Kidney (tissue), 14 donors: ENCODE results near the gene ZNF227. TPM values are rescaled to one million over a fixed set of nuclear protein-coding genes. Genes with fewer than 3 reads are reported as not detected.

Experiments used
- DNase-seq, 5 donors: peaks; one replicate each; pipeline ENCODE4 v3.0.0-alpha.2; 2013 to 2020
- FAIRE-seq: peaks from 2 replicates; lab custom pipeline; 2012; peaks lifted over from hg19 to GRCh38; lab: Jason Lieb, UNC
- H3K27ac ChIP-seq, 2 donors: one replicate each; pipeline ENCODE4 v1.7.0; 2013; ENCODE audit warnings: low read depth in 2 of 2, low read length in 2 of 2, inconsistent platforms in 1 of 2
- H3K27me3 ChIP-seq: one replicate; pipeline ENCODE4 v1.7.1; 2013; ENCODE audit warnings: low read length, inconsistent platforms; ENCODE audit not compliant: control insufficient read depth, insufficient read depth
- H3K36me3 ChIP-seq, 3 donors: one replicate each; pipeline versions ENCODE4 v1.7.0 to v1.7.1; 2013; ENCODE audit warnings: low read length in 3 of 3, control low read depth in 1 of 3, inconsistent platforms in 1 of 3; ENCODE audit not compliant: insufficient read depth in 3 of 3, control insufficient read depth in 2 of 3
- H3K4me1 ChIP-seq, 3 donors: one replicate each; pipeline versions ENCODE4 v1.7.0 to v1.7.1; 2013; ENCODE audit warnings: low read length in 3 of 3, inconsistent platforms in 1 of 3, low read depth in 1 of 3; ENCODE audit not compliant: control insufficient read depth in 2 of 3, insufficient read depth in 2 of 3
- H3K4me3 ChIP-seq, 3 donors: one replicate each; pipeline versions ENCODE4 v1.7.0 to v1.8.1; 2013; ENCODE audit warnings: low read length in 3 of 3, control low read depth in 1 of 3, inconsistent platforms in 1 of 3
- H3K9ac ChIP-seq, 3 donors: one replicate each; pipeline versions ENCODE4 v1.7.0 to v1.7.1; 2013; ENCODE audit warnings: low read length in 3 of 3, control low read depth in 1 of 3, inconsistent platforms in 1 of 3
- H3K9me3 ChIP-seq, 3 donors: one replicate each; pipeline versions ENCODE4 v1.7.0 to v1.7.1; 2013; ENCODE audit warnings: low read length in 3 of 3, control low read depth in 1 of 3, inconsistent platforms in 1 of 3; ENCODE audit not compliant: control insufficient read depth in 2 of 3, insufficient read depth in 1 of 3
- CTCF ChIP-seq: IDR thresholded peaks from 3 replicates; pipeline ENCODE4 v1.5.1; 2012; ENCODE audit warnings: mild to moderate bottlenecking, moderate library complexity, borderline replicate concordance; ENCODE audit not compliant: insufficient read depth; ENCODE audit errors: extremely low read depth
- intact Hi-C: fragments of 100-400 bp; cut with DNase I; formaldehyde crosslinking; loops from one replicate; pipeline ENCODE4 v1.11.1; 2022
- polyA plus RNA-seq: library from polyadenylated mRNA; stranded (reverse); fragments of 350-450 nt; fragmentation: Illumina TruSeq; extraction: RNeasy Lipid Tissue Mini Kit (QIAGEN cat#74804); gene quantifications from one replicate; pipeline ENCODE4 v1.2.3, GENCODE V29; 2014; ENCODE audit warnings: low read depth, low replicate concordance; ENCODE audit not compliant: insufficient read depth
- total RNA-seq: library from RNA; stranded (reverse); fragmentation: NEBNext Ultra II Directional; extraction: Animal tissue kit (Norgen Biotek cat#: 25700); gene quantifications from one replicate; pipeline ENCODE4 v1.2.1, GENCODE V29; 2021
- donor health status: control.
- donor health status: control.
- donor health status: control.
- donor health status: control.
- donor health status: control.
- donor health status: DM: yes; HTN: yes; CAD: no.
- donor health status: Normal renal cell carcinoma (clear cell type).

Gene ZNF227
- total and polyA plus RNA-seq, 2 donors from 2014 or later: 5.0 to 22.3 TPM

- Histone ChIP-seq H3K27me3 (no peaks in the 10 kb centered on the region), H3K4me3 (no peak overlapping the region), H3K27ac (no peak overlapping the region), H3K4me1 (no peaks in the 10 kb centered on the region), H3K9ac (no peak overlapping the region), H3K9me3 (peaks cover 0 to 71% (median 12%) of the 10 kb centered on the region in 3 donors), H3K36me3 (no peaks in the 10 kb centered on the region)
- intact Hi-C loops: no loop called here
- no peak for TF ChIP-seq CTCF
- FAIRE-seq (no peak), DNase-seq (no peak)
Observed at GRCh38 chr19:44254496-44254895, 42.2 kb downstream of the ZNF227 start.

DNA sequence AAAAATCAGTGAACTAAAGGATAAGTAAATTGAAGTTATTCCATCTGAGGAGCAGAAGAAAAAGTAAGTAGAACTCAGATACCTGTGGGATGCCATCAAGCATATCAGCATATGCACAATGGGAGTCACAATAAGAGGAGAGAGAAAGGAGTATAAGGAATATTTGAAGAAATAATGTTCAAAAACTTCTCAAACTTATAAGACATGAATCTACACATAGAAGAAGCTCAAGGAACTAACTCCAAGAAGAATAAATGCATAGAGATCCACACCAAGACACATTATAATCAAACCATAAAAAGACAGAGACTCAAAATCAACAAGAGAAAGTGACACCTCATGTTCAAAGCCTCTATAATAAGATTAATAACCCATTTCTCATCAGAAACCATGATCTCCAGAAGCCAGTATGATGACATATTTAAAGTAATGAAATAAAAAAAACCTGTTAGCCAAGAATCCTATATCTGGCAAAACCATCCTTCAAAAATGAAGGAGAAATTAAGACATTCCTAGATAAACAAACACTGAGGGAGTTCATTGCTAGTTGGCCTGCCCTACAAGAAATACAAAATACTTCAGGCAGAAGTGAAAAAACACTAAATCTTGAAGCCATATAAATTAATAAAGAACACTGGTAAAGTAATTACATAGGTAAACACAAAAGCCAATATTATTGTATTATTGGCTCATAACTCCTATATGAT, 43.5 kb downstream of the ZNF227 start:
- no peak for TF ChIP-seq CTCF
- H3K9me3 ChIP-seq: peaks cover 0 to 65% (median 12%) of the 10 kb centered on the region in 3 donors
- no peak for DNase-seq
- H3K9ac ChIP-seq: no peak overlapping the region
- intact Hi-C loops: no loop called here
- H3K27me3 ChIP-seq: no peaks in the 10 kb centered on the region
- FAIRE-seq: no peak
- no peak overlapping the region for H3K4me3 ChIP-seq
- no peaks in the 10 kb centered on the region for H3K36me3 ChIP-seq
- no peak overlapping the region for H3K27ac ChIP-seq
- H3K4me1 ChIP-seq: no peaks in the 10 kb centered on the region

- no peak overlapping the region for H3K27ac ChIP-seq
- no peaks in the 10 kb centered on the region for H3K36me3 ChIP-seq
- peaks cover 0 to 70% (median 18%) of the 10 kb centered on the region in 3 donors for H3K9me3 ChIP-seq
- H3K27me3 ChIP-seq: no peaks in the 10 kb centered on the region
- TF ChIP-seq CTCF: no peak
- H3K4me3 ChIP-seq: no peak overlapping the region
- DNase-seq (no peak), FAIRE-seq (no peak)
- no peaks in the 10 kb centered on the region for H3K4me1 ChIP-seq
- intact Hi-C loops: no loop called here
- no peak overlapping the region for H3K9ac ChIP-seq
Observed at GRCh38 chr19:44258136-44258535, 45.8 kb downstream of the ZNF227 start.
